Body of pancreas (tissue), 4 donors: Measurements from ENCODE around the gene TMEM242.

Experiments
- CTCF ChIP-seq, 7 experiments: fragments of 450-650 bp in 4 of 7; fragments of 200-600 bp in 3 of 7; sonication (generic) in 3 of 7; IDR thresholded peaks; one replicate each; pipeline ENCODE4 v1.5.1; 2016 to 2019; ENCODE audit warnings: antibody characterized with exemption in 7 of 7
- POLR2A ChIP-seq, 3 donors: fragments of 450-650 bp; IDR thresholded peaks; one replicate each; pipeline ENCODE4 v1.6.1; 2016; ENCODE audit warnings: antibody characterized with exemption in 3 of 3, mild to moderate bottlenecking in 2 of 3

DNA sequence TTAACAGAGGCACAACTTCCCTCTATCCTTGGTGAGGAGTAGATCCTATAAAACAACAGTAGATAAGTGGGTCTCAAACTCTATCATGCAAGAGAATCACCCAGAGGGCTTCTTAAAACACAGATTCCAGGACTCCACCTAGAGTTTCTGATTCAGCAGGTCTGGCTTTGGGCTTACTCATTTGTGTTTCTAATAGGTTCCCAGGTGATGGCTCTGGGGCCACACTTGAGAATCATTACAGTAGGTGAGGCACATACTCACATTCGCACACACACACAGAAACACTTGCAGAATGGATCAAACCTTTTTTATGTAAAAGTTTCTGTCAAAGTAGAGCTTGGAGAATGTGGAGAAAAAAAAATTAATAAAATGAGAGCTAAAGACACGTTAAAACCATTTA, 52.4 kb downstream of the TMEM242 start:
- TF ChIP-seq CTCF (IDR thresholded peaks at IDR 0.05) = no peak
- no peak for TF ChIP-seq POLR2A (IDR thresholded peaks at IDR 0.05)
